Suppressor macrophage (primary cell): ENCODE results near the gene TMEM229B.
A peak's percentile ranks its signal among the peaks of the same experiment; 100 is the strongest.

Experiments
- DNase-seq, 4 experiments: peaks; one replicate each; pipeline ENCODE4 v3.0.0-alpha.2; 2020 to 2022

TMEM229B gene

DNA sequence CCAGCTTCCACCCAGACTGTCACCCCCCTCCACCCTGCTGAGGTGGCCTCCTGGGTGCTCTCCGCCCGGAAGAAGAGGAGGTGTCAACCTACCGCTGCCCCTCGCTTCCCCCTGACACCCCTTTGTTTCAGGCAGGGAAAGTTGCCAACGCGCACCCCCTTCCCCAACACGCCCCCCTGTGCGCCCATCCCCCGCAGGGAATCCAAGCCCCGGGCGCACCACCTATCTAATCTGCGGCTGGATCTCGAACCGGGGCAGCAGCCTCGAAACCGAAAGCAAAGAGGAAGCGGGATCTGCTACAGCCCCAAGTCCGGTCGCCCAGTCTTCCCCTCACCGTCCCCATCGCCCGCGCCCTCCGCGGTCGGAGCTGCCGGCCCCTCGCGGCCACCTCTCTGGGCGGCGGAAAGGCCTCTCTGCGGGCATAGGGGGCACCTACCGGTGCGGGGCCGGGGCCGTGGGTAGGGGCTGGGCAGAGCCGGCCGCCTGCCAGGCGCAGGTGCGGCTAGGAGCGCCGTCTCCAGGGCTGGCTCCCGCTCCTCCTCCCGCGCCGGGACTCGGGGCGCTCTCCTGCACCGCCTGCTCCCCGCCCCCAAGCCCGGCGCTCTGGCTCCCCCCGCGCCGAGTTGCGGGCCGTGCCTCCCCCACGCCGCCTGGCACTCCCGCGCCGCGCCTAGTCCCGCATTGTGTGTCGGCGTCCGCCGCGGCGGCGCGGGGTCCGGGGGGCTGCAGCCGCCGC lies 26.3 kb upstream of the TMEM229B start:
- DNase-seq = peak; percentile 44 to 71 (median 60)

DNA sequence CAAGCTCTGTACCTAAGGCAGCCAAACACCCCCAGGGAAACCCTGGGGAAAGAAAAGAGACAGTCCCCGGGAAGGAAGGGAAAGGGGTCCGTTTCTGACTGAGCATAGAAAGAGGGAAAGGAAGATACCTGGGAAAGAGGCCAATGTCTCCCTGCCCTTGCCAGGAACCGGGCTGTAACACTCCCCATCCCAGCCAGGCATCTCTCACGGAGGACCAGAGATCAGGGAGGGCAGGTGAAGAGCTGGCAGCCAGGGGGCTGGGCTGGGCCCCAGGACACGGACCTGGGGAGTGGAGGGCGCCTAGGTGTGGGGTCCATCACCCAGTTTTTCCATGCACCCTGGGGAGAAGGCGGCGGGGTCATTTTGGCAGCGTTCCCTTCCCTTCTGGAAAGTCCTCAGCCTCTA lies 25.7 kb upstream of the TMEM229B start:
- no peak for DNase-seq

DNA sequence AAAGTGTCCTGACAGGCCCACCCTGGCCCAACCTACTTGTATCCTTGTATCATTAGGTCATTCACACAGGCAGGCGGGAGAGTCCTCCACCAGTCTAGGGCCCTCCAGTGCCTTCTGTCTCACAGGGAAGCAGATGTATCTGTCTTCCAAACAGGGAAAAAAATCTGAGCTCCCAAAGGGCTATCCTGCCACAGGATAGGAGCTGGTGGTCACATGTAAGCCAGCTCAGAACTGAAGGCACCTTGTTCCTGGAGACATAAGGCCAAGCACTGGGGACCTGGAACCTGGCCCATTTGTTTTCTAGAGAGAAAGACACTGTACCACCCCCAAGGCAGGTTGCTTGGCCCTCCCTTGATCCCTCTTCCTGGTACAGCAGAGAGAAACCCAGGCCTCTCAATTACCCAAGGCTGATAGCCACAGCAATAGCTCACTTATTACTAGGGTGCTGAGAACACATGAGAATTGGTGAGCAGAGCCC lies 25.1 kb upstream of the TMEM229B start:
- DNase-seq = no peak

DNA sequence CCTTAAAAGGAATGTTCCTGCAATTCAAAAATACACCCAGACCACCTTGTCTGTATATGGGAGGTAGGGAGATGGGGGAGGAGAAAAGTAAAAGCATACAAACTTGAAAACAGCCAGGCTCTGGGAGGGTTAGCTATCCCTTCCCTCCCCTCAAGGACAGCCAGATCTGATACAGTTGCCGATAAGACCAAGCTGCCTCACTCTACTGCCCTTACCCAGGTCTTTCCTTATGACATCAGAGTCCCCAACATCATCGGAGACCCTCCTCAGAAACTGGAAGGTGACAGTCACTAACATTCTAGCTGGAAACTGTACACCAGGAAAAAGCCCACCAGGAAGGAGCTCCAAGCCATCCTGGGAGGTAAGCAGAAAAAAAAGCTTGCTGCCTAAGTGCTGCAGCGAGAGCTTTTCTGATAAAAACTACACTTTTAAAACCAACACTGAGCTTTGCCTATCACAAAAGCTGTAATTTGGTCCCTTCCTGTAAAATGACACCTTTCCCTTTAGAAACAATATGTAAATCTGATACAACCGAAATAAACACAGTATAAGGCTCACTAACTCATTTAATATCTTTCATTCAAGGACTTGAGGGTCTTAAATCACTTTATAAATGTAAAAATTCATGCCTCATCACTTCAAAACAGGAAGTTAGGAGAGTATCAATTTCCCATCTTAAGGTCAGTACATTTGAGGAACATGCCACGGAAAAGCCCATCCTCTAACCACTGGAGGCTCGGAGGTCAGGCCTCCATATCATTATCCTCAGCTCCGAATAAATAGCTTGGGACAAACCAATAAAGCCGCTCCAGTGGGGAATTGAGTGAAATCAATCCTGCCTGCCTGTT lies 24.2 kb upstream of the TMEM229B start:
- DNase-seq = peak in 2 of 4 experiments; percentile 24 to 44

DNA sequence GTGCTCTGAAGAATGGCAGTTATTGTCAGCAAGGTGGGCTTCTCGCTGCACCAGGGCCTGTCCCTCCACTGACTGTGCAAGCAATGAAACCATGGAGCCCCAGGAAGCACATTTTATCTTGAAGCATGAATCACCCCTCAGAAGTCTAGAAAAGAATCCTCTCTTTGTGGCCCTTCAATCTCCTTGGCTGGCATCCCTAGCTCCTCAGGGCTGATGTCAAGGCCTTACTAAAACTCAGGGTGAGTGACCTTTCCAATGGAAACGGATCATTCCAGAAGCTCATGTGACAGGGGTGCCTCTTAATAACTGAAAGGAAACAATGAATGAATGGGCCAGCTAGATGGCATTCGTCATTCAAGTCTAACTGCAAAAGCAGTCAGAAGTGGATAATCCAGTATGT lies 22.3 kb upstream of the TMEM229B start:
- DNase-seq = no peak

DNA sequence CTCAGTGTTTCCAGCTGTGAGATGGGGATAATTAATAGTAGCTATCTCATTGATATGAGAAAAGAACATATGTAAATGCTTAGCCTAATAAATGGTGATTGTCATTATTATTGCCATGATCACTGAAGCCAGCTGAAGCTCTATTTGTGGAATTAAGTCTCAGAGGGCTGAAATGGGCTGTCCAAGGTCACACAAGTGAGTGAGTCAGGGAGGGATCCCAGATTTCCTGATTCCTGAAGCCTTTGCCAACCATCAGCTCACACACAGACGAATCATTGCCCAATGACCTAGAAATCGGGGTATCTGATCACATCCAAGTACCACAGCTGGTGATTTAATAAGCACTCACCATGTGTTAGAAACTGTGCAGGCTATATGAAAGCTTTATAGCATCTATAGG lies 21.6 kb upstream of the TMEM229B start:
- DNase-seq = no peak

DNA sequence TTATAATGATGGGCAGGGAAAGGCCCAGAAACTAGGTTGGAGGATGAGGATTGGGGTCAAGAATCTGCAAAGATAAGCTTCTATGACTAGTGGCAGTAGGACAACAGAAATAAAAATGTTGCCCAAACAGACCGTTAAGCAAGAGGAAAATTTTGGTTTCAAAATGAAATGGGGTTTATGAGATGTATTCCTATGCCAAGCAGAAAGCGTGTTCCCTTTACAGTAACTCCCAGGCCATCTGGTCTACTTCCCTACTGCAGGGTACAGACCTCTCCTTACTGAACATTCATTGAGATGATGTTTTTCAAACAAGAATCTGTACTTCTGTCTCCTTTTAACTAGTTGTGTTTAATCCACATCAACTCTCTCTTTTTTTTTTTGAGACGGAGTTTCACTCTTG lies 20.4 kb upstream of the TMEM229B start:
- DNase-seq = peak; percentile 29 to 75 (median 52)

DNA sequence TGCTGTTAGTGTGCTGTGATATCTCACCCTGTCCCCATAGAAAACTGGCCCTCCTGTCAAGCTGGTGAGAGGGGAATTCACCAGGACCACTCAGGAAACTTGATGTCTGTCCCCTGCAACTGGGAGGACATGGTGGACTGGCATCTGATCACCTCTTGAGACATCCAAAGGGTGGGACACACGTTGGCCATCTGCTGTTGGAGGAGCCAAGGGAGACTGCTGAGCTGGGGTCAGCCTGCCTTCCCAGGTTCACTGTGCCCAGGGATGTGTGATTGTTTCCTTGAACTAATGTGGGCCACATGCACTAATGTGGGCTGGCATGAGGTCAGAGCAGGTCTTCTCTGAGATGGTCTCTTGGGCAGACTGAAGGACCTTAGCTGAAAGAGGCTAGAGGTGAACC lies 16.7 kb upstream of the TMEM229B start:
- no peak for DNase-seq

DNA sequence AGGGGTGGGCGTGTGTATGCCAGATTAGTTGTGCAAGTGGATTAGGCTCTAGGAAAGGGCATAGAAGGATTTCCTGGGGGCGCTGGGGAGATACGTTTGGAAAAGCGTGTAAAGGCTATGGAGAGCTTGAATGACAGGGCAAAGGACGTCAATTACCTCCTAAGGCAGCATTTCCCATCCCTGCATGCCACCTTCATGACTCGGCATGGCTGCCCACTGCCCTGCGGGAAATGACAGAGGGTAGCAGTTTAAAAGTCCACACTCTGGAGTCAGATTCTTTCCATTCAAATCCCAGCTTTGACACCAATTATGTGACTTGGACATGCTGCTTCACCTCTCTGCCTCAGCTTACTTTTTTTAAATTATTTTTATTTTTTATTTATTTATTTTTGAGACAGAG lies 14.8 kb upstream of the TMEM229B start:
- DNase-seq = no peak

DNA sequence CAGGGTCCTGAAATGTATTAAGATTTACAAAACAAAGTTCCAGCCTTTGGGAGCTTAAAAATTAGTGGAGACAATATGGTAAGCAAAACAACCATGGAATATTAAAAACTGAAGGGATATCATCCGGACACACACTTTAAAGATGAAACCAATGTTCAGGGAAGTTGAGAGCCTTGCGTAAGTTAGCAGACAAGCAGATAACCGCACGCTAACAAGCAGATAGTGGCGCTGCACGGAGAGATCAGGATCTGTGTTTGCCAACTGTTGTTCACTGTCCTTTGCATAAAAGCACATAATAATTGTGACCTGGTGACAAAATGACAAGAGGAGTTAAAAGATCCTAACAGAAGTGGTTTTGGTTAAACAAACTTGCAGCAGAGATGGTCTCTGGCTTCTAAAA lies 14.3 kb upstream of the TMEM229B start:
- peak in 1 of 4 experiments; percentile 25 for DNase-seq

DNA sequence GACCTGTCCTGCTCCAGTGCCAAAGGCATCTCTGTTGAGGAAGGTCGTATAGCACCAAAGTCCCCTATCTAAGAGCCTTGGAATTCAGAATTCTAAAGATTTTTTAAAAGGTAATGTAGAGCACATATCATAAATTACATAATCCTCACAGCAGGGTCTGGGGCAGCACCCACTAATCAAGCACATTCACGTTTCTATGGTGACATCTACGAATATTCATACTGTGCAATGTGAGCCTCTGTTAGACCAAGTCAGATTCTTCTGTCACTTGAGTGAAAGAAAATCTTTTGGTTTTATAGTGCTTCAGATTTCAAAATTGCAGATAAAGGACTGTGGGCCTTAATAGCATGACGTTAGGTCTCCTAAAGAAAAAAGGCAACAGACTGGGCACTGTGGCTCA lies 13.1 kb upstream of the TMEM229B start:
- no peak for DNase-seq

DNA sequence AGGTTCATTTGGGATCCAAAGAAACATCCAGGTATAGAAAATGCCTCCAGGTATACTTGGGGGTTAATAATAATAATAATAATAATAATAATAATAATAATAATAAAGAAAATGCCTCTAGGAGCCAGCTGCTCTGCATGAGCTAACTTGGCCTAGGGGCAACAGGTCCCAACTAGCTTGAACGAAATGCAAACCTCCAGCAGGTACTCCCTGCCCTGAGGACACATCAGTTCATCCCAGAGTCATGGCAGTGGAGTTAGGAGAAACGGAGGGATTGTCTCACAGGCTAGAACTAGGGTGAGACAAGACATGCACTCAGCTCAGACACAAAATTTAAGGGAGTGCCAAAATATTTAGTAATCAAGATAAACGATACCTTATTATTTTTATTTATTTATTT lies 12.5 kb upstream of the TMEM229B start:
- DNase-seq = no peak

DNA sequence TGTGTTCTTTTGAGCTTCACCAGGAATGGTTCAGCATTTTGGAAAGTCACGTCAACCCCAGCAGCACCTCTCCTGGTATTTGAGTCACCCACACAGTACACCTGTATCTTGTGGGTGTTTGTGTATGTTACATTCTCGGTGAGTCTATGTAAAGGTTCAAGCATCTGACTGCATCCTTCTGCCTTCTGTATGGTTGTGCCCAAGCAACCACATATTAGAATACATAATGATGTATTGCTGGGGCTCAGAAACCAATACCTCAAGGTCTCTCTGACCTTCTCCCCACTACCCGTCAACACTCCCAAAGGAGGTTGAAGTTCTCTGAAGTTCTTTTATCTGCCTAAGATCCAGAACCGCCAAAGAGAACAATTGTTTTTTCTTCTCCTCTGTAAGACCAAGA lies 9.2 kb upstream of the TMEM229B start:
- no peak for DNase-seq

DNA sequence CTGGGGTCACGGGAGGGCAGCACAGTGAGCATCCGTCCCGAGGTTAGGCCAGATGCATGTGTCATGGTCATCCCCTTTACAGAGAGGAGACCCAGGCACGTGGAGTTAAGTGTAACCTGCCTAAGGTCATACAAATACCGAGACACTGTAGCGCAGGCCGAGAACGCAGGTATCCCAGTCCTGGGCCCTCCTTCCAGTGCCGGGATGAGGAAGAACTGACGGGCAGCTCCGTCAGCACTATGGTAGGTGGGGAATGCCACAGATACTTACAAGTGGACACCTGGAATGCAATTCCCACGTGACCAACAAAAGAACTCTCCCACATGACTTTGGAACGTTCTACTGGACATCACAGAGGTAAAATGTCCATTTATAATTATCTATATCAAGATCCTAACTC lies 8.7 kb upstream of the TMEM229B start:
- DNase-seq = no peak

DNA sequence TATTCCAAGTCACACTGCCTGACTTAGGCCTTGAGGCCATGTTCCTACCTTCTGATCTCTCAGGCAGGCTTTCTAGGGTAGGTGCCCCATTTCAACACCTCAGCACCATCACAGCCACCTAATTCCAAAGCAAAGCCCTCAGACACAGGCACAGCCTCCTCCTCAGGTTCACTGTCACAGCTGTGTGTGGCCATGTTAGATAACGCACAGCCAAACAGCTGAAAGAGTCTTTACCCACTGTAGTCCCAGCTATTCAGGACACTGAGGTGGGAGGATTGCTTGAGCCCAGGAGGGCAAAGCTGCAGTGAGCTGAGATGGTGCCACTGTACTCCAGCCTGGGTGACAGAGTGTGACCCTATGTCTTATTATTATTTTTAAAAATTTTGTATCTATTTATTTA lies 7.3 kb upstream of the TMEM229B start:
- no peak for DNase-seq

DNA sequence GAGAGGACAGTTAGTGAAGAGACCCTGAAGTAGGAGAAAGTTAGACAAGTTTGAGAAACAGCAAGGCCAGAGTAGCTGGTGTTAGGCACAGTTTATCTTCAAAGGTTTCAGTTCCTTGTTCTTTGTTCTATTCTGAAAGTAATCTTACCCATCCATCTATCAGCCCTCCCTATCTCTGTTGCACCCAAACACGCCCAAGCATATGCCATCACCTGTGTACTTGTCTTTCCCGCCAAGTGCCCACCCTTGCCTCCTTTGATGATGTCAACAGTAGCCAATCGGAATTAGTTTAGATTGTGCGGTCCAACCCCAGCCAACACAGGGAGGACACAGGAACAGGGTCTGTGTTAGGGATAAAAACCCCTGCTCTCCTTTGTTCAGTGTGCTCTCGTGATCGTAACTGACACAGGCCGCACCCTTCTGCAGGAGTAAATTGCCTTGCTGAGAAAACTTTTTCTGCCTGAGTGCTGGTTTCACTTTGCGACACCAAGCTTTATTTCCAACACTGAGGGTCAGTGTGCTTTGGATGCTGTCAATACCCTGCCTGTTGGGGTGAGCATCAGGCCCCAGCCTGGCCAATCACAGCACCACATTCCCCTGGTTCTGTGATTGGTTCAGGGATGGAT lies 4.7 kb upstream of the TMEM229B start:
- no peak for DNase-seq

DNA sequence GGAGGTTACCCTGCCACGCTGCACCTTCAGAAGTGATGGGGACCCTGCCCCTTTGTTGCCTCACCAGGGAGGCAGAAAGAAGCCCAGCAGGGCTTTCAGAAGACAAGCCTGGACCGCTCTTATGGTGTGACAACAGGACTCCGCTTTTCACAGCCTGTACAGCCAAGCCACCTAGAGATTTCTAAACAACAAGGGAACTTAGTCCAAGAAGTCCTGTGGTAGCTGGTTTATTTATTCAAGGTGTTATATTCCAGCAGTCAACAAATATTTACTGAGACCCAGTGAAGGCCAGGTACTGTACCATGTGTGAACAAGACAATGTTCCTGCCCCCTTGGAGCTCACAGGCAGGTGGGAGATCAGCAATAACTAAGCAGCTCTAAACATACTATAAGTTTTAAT lies 4.0 kb upstream of the TMEM229B start:
- DNase-seq = no peak

DNA sequence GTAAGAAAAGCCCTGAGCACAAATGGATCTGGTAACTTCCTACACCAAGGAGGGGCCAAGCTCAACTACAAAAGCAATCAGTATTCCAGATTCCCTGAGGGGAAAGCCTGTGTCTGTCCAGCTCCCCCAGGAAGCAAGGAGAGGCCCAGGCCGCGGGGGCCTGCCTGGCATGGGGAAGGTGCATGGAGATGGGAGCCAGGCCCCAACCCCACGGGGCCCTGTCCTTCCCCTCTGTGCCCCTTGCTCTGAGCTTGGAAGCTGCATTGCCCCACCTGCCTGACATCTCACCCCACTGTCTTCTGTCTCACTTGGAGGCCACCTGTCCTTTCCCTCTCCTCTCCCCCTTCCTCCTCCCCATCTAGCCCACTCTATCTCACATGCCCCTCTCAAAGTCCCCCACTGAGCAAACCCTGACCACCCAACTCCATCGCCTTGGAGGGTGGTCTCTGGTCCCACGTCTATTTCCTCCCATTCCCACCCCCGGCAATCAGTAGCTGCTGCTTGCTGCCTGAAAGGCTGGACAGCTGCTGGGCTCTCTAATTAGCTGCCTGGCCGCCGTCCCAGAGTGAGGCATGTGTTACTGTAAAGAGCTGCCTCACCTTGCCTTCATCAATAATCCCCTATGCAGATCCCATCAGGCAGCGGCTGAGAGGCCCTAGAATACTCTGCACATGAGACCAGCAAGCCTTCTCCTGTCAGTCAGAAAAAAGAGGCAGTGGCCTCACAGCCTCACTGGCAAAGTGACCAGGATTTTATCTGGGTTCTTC lies 3.4 kb upstream of the TMEM229B start:
- no peak for DNase-seq

DNA sequence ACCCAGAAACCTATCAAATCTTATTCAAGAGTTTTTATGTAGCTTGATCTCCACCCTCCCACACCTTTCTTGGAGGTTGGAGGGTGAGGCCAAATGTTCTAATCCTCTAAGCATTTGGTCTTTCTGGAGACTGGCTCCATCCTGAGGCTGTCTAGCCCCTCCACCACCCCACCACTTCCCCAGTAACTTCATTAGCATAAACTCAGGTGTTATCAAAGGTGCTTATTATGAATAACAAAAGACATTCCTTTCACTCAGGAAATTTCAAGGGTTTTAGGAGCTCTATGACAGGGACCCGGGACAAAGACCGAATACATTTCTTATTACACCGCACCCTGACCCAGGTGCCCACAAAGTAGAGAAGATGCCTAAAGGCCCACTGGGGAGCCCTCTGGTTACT lies 2.8 kb upstream of the TMEM229B start:
- DNase-seq = no peak

DNA sequence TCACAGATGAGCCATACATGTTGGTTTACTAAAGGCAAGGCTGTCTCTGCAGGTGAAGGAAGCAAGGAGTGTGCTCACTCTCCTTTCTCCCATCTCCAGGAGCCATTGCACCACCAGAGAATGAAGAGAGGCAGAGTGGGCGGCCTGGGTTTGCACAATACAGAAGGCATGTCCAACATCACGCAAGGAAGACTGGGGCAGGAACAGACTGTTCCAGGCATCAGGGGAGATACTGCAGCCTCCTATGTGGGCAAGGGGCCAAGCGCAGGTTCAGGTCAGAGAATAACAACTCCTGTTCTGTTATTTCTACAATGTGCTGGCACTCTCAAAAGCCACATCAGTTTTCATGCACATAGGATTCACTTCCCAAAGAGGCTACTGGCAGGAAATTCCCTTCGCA lies 1.7 kb upstream of the TMEM229B start:
- DNase-seq = peak; percentile 38 to 61 (median 56)

DNA sequence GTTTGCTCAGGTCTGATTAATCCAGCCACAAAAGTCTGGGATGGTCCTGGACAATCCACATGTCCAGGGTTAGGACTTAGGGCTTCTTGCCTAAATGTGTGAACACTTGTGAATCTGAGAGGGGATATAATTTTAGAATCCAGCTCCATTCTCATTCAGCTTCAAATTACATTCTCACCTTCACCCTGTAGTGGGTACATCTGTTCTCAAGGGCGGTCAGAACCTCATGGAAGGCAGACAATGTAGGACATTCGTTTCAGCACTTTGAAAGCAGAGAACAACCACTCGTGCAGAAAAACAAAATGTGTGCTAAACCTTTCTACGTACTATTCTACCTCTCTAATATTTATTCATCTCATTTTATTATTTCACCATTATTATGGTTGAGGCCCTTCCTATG lies 1.2 kb downstream of the TMEM229B start:
- DNase-seq = no peak

DNA sequence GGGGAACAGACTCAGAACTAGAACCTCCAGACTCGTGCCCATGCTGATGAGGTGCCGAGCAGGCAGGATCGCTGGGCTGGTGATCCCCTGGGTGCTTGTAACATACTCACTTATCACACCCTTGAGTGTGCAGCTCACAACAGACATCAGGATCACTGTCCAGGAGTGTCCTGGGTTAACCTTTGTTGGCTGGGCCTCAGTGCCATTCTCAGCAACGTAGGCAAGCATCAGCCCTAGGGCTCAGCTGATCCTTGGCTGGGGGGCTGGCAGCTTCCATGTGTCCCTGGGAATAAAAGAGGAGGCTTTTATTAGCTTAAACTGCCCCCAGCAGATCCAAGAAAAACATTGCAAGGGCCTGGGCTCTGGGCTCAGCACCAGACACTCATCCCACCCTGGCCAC lies 1.6 kb downstream of the TMEM229B start:
- DNase-seq = no peak
